IPS-18c (cell line): ENCODE measurements around the gene BMI1.
A peak's percentile ranks its signal among the peaks of the same experiment; 100 is the strongest.

Source experiments
- H3K4me3 ChIP-seq: 2 replicates; pipeline ENCODE4 v1.7.0; 2013; ENCODE audit warnings: low read depth, mild to moderate bottlenecking, low read length, moderate library complexity; ENCODE audit not compliant: insufficient read depth
- H3K9me3 ChIP-seq: one replicate; pipeline ENCODE4 v1.6.1; 2013; ENCODE audit warnings: mild to moderate bottlenecking, low read length, moderate library complexity; ENCODE audit not compliant: control insufficient read depth, insufficient read depth

The BMI1 gene

DNA sequence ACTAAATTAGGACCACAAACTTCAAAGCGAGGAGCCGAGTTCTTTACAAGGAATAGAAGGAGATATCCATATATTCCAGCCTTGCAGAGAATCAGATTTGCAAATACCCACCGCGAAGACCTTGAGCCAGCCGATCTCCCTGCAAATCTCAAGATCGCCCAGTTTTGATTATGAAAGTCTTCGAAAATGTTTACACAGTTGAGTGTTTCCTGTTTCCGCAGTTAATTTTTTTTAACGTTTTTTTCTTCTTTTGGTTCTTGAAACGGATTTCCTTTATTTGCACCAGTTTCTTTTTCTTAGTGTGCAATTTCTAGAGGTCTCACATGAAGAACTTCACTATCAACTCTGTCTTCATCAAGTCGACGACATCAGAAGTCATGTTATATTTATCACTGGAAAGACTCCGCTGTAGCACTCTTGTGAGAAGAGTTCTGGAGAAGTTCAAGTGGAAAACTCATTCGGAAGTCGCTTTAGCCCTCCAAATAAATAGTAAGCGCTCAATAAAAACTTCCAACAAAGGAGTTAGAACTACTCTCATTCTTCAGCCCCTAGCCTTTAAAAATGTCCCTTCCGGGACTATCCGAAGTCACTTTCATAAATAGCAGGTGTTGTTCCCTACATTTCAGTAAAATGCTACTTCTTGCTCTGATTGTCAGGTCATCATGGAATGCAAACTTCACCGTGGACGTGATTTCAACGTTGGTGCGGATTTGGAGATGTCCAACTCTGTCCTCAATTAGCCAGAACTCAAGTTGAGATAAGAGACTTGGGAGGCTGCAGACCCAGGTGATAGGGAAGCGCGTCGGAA lies 12.5 kb downstream of the BMI1 start:
- H3K9me3 ChIP-seq: peaks cover 4% of the 10 kb centered on the region
- H3K4me3 ChIP-seq: no peak overlapping the region

DNA sequence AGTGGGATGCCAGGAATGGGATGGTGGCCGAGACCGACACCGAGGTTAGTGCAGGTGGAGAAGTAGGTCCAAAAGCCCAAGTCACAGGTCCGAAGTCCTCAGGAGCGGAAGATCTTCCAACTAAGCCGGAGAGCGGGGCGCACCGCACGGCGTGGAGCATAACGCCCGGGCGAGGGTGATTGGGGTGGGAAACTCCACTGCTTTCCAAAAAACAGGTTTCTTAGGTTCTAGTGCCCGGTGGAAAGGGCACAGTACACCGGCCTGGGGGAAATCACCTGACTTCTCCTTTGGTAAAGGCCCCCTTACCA lies 13.0 kb downstream of the BMI1 start:
- Histone ChIP-seq H3K9me3 (peaks cover 4% of the 10 kb centered on the region), H3K4me3 (peak overlapping the region; percentile 49; the same call in 1 of the 2 replicates)

DNA sequence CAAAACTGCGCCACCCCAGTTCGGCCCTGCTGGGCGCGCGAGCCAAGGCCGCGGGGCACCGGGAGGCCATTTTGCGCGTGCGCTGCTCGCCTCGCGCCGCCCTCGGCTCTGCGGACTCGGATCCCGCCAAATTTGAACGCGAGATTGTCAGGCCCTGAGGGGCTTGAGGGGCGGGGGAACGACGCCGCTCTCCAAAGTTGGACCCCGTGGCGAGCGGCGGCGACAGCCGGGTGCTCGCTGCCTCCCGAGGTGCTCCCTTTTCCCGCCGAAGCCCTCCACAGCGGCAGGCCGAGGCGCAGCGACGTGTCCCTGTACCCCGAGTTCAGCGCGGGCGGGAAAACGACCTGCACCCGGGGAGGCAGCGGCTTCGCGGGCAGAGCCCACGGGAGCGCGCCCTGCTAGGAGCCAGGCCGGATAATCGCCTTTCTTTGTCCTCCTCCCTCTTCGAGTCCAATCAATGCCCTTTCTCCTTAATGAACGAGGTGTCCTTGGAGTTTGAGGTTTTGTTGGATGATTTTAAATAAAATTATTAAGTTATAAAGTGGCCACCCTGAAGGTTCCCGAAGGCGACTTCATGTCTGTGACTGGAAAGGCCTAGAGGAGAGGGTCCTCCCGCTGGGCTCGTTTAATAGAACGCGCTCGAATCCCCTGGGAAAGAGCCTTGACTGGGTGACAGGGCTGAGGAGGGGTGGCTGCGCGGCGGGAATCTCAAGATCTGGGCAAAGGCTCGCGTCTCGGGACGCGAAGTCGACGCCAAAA lies 13.7 kb downstream of the BMI1 start:
- Histone ChIP-seq H3K9me3 (peaks cover 4% of the 10 kb centered on the region), H3K4me3 (peak overlapping the region; percentile 49; the same call in 1 of the 2 replicates)

DNA sequence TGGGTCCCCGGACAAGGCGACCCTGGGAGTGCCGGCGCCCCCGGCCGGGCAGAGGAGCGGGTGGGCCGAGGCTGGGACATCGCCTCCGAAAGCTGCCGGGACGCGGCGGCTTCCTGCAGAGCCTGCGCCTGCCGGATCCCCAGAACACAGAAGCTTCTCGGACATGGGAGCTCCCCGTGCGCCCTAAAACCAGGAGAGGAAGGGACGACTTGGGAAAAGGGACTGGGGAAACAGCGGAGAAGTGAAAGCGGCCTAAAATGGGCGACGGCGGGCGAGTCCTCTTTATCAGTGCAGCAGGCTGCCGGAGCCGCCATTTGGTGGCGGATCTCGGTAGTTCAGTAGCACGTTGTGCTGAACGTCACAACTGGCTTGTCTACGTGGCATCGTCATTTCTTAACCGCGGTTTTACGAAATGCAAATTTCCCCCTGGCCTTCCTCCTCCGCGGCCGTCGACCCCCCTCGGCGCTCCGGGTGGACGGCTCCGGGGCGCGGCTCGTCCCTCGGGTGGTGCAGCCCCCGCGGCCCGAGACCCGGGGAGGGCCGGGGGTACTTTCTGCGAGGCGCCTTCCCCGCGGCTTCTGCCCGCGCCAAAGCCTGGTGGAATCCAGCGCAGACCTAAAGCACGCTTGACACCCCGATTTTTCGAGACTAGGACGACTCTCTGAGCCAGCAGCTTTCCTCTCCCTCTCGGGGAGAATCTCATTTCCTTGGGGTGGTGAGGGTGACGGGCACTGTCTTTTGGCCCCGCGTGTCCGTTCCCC lies 14.5 kb downstream of the BMI1 start:
- Histone ChIP-seq H3K9me3 (peaks cover 4% of the 10 kb centered on the region), H3K4me3 (peak overlapping the region; percentile 49)

DNA sequence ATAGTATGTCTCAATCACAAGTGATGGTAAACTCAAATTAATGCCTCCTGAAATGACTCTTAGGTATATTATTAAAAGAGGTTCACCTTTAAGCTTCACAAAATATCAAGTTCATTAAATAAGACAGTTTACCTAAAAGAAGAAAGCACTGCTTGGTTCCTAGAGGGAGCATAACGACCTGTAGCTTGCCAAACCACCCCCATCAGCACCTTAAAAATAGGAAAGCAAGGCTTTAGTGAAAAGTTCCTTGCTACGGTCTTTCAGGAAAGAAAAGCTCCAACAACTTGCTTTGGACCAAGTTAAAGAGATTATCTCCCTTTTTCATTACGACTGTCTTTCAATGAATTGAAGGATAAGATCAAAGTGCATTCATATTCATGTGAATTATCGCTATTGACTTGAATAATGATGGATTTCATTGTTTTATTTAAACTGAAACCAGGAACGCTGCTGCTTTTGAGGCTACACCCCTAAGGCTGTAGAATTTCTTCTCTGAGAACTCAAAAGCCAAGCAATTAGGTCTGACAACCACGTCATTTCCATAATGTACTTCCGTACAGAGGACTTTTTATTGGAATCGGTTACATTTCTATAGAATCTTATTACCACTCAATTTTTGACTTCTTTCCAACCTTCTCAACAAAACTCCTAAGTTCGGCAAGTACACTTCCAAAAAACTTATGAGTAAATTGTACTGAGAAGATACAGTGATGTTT lies 17.4 kb downstream of the BMI1 start:
- Histone ChIP-seq H3K4me3 (no peak overlapping the region), H3K9me3 (peaks cover 4% of the 10 kb centered on the region)

DNA sequence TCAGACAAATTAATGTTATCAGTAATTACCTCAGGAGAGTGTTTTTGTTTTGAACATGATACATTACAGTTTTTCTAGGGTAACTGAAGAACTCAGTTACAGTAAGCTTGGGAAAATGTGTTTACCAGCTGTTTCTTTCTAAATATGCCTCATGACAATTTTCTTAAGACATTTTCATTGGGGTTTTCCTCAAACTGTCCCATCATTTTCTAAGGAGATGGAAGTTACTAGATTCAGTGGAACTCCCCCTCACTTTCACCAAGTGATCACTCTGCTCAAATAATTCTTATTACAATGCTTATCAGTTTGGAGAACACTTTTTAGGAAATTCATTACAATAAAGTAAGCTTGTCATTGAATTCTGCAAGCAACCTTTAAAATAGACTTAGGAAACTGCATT lies 18.0 kb downstream of the BMI1 start:
- H3K9me3 ChIP-seq: peaks cover 4% of the 10 kb centered on the region
- no peak overlapping the region for H3K4me3 ChIP-seq

DNA sequence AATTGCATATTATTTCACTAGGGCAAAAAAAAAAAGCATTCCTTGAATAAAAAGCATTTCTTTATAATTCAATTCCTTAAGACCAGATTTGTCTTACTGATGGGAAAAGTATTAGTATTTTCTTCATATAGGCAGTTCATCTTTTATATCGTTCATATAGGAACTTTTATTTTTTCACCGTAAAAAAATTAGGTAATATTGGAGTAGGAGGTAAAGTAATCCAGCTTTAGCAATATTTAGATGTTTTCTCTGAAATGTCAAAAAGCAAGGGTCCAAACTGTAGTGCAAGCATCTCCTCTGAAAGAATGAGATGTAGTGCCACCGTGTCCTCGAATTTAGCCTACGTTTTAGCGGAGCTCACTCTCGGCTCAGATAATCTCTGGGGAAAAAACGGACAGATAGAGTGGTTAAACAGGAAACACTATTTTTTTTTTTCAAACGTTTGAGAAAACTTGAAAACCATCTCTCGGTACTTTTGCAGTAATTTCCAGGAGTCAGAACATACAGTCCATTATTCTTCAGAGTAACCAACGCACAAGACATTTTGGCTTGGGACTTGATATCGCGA lies 18.9 kb downstream of the BMI1 start:
- Histone ChIP-seq H3K4me3 (peak overlapping the region; percentile 64), H3K9me3 (peaks cover 4% of the 10 kb centered on the region)

DNA sequence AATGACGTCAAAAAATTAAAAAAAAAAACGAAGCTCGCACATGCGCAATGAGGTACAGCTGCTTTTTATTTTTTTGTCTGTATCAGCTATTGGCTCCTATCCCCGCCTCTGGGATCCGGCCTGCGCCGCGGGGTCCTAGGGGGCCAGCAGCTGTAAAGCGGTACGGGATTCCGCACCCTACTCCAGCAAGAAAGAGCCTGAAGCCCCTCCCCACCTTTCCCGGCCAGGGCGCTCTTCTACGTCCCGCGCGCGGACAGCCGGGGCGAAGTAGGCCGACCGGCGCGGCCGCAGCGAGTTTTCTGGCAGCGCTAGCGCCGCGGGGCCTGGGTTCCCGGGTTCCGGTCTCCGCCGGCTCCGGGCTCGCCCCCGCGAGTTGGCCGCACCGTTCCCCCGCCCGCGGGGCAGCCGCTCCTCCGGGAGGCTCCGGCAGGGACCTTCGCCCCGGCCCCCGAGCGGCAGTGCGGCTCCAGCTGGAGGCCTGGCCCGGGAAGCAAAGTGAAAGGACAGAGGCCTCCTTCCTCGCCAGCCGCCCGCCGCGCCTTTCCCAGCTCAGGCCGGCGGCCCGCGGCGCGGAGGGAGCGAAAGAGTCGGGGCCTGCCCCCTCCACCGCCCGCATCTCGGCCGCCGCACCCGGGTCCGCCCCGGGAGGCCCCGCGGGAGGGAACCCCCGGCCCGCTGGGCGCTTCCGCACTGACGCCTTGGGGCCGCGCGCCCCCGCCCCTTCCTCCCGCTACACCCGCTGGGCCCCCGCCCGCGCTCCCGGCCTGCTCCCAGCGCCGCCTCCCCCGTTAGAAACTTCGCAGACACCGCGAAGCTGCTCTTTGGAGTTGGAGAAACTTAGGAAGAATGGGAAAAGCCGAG lies 19.7 kb downstream of the BMI1 start:
- Histone ChIP-seq H3K9me3 (peaks cover 3% of the 10 kb centered on the region), H3K4me3 (peak overlapping the region; percentile 64)

DNA sequence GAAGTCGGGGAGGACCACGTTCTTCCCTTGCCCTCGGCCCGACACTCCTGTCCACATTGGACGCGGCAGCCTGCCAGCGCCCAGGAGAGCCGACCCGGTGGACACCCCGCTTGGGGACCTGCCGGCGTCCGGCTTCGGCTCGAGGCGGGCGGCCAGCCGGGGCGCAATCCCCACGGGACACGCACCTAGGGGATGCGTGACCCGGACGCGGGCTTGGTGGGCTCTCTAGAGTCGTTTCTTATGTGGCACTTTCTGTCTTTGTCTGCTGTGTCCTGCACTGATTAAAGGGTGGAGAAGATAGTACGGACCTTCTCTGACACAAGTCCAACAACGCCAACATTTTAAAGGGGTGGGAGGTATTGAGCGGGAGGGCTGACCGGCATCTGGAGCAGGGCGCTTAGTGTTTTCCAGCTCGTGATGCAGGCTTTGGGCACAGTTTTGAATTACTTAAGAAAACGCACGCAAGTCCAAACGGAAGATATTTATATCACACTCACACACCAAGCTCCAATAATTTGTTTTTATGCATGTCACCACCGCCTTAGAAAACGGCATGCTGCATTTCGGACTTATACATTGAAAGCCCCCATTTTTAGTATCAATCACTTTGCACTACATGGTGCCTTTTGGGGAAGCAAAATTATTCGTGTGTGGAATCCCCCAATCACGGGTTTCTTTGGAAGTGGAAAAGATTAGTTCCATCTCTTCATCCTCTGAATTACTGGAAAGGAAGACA lies 20.5 kb downstream of the BMI1 start:
- Histone ChIP-seq H3K4me3 (peak overlapping the region; percentile 64; the same call in 1 of the 2 replicates), H3K9me3 (no peaks in the 10 kb centered on the region)

DNA sequence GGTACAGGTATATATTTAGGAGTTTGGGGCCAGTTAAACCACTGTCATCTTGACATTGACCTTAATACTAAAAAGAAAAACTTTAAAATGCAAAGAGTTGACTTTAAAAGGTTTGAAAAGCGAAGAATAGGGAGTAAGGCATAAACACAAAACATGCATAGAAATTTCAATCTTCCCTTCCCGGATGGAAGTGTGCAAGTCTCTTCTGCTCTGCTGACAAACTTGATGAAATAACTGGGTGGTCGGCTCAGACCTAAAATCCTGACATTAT lies 21.0 kb downstream of the BMI1 start:
- Histone ChIP-seq H3K4me3 (no peak overlapping the region), H3K9me3 (no peaks in the 10 kb centered on the region)

DNA sequence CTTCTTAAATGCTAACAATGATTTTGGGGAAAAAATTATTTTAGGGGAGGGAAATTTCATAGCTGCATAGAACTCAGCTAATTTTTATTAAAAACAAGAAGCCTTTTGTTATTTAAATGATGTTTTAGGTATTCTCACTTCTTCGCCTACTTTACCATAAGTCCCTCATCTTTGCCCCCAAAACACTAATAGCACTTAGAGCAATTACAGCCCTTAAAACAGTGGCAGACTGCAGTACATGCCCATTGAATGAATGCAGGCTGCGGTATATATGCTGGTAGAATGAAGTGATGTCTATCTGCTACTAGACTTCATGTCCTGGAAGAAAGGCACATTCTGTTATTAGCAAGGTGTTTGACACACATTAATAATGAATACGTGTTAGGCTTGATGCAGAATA lies 21.5 kb downstream of the BMI1 start:
- Histone ChIP-seq H3K4me3 (no peak overlapping the region), H3K9me3 (no peaks in the 10 kb centered on the region)

DNA sequence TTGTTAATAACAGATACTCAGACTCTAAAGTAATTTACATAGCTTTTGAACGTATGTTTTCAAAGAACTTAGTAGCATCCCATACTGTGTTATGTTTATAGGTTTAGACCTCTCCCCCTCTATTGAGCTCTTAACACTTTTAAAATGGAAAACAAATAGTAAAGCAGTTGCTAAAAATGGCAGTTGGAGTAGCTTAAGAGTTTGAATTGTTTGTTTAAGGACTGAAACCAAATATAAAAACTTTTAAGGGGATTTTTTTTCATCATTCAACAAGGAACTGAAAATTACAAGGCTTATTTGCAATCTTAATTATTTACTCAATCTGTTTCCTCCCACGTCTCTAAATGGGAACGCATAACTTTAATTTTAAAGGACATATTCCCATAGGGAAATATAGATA lies 22.8 kb downstream of the BMI1 start:
- no peaks in the 10 kb centered on the region for H3K9me3 ChIP-seq
- H3K4me3 ChIP-seq: no peak overlapping the region

DNA sequence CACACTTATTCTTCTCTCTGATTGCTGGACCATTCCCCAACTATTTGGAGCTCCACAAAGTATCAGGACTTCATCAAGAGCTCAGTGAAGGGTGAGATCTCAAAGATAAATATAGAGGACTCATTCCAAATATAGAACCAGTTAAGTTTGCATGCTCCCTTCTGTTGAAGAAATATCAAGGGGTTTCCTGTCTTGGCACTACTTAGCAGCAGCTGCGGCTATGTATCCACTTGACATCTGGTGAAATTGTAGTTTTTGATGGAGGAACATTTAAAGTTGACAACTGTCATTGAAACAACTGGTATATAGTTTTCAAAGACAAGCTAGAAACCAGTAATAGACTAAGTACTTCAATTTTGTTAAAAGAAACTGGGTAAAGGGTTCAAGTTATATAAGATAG lies 23.4 kb downstream of the BMI1 start:
- Histone ChIP-seq H3K9me3 (no peaks in the 10 kb centered on the region), H3K4me3 (no peak overlapping the region)

DNA sequence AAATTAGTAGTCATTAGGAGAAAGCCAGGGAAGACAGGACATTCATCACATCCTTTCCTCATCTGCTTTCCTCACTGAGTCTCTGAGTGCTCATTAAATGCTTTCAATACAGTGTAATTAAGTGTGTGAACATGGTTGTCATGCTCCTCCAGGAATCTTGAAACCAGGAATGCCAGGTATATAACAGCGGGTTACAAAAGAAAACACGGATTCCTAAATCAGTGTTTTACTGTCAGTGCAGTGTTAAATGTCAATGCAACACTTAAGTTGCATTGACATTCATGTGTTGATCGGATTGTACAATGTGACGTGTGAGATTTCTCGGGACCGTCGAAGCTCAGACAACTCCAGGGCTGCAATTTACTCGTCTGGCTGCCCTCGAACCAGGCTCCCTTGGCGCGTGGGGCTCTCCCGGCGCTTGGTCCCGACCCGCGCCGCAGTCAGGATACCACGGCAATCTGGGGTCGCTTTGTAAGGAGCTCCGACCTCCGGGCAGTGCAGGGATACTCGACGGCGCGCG lies 23.9 kb downstream of the BMI1 start:
- no peaks in the 10 kb centered on the region for H3K9me3 ChIP-seq
- H3K4me3 ChIP-seq: peak overlapping the region; percentile 48; the same call in 1 of the 2 replicates

DNA sequence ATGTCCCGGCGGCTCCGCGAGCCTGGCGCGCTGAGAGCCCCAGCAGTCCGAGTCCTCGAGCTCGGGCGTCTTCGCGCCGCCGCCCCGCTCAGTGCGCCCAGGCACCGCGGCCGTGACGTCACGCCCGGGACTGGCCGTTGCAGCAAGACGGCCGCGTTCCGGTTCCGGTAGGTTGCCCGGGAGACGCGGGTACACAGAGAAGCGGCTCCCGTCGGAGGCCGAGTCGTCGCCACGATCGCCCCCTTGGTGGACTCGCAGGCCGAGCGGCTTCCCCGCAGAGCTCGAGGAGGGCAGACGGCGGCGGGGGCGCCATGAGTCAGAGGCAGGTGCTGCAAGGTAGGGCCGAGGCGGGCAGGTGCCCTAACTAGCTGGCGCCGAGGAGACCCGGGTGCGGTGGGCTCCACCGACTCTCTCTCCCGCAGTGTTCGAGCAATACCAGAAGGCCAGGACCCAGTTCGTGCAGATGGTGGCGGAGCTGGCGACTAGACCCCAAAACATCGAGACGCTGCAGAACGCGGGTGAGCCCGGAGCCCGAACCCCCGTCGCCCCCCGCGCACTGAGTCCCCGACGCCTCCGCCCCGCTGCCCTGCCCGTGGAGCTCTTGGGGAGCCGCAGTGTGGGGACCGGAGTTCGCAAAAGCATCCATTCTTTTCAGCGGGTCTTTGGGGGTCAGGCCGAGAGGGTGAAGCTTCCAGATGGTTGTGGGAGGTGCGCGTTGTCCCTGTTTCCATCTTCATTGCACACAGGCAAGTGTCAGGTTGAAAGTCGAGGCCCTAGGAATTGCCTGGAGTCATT lies 24.6 kb downstream of the BMI1 start, which contains the start of gene SPAG6:
TSS of gene SPAG6 (plus strand) at position 196 of the 795 bp plus-strand sequence. CDS start at position 312, 116 bp downstream.
- Histone ChIP-seq H3K9me3 (no peaks in the 10 kb centered on the region), H3K4me3 (peak within 1 kb of the TSS; percentile 48)
